Middle frontal gyrus (tissue), 1 donor: Measurements from ENCODE around the gene TYW1B.
"Not testable (repeated sequence)": the region's sequence is repeated elsewhere in the genome, so short reads cannot be mapped to it uniquely, and the experiment has no call there.

Source experiments
- DNase-seq: peaks from one replicate; pipeline ENCODE4 v3.0.0-alpha.2; 2015; ENCODE audit warnings: low spot score; ENCODE audit errors: extremely low spot score

TYW1B gene

DNA sequence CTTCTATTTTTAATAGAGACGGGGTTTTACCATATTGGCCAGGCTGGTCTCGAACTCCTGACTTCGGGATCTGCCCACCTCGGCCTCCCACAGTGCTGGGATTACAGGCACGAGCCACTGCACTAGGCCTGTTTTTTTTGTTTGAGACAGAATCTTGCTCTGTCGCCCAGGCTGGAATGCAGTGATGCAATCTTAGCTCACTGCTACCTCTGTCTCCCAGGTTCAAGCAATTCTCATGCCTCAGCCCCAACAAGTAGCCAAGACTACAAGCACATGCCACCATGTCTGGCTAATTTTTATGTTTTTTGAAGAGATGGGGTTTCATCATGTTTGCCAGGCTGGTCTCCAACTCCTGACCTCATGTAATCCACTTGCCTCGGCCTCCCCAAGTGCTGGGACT is 73.7 kb downstream of the TYW1B start:
- no peak for DNase-seq

DNA sequence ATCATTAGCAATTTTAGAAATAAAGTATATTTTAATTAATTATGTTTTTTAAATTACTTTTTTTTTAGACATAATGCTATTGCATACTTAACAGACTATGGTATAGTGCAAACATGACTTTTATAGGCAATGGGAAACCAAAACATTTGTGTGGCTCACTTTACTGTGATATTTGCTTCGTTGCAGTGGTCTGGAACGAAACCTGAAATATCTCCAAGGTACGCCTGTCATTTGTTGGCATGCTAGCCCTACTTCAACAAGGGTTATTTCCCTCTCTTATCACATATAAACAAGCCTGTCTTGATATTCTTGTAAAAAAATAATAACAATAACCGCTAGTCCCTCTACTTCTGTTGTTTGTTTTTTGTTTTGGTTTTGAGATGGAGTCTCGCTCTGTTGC is 74.2 kb downstream of the TYW1B start:
- DNase-seq = no peak

DNA sequence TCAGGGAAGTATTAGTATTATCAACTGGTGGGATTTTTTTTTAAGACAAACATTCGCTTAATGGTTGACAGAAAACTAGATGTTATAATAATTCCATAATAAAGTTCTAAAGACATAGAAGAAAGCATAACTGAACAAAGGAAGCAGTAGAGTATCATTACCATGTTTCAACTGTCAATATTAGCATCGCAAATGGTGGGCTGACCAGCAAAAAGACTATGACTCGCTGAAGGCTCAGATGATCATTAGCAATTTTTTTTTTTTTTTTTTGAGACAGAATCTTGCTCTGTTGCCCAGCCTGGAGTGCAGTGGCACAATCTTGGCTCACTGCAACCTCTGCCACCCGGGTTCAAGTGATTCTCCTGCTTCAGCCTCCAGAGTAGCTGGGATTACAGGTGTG is 74.8 kb downstream of the TYW1B start:
- DNase-seq = not testable (repeated sequence)

DNA sequence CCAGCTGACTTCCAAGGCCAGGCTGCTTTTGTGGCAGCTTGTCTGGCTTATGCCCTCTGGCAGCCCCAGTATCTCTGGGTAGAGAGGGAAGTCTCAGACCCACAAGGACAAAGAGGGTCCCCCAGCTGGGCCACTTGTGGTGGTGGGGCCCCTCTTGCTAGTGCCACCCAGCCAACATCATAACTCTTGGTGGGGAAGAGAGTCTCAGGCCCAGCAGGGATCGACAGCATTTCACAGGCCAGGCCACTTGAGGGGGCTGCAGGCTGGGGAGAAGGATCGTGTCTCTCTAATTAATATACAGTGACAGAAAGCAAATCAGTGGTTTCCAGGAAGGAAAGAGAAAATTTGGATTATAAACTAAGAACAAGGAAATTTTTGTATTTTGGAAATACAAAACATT is 76.0 kb downstream of the TYW1B start:
- DNase-seq = no peak

DNA sequence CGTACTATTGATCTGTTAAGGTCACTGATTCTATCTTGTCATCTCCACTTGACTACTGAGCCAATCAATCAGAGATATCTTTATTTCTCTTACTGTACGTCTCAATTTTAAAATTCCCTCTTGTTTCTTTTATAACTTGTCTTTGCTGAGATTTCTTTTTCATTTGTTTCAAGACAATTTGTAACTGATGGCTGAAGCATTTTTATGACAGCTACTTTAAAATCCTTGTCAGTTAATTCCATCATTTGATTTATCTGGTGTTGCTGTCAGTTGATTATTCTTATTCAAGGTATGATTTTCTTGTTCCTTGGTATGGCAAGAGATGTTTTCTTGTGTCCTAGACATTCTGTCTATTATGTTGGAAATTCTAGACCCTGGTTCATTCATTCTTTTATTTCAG is 76.6 kb downstream of the TYW1B start:
- no peak for DNase-seq

DNA sequence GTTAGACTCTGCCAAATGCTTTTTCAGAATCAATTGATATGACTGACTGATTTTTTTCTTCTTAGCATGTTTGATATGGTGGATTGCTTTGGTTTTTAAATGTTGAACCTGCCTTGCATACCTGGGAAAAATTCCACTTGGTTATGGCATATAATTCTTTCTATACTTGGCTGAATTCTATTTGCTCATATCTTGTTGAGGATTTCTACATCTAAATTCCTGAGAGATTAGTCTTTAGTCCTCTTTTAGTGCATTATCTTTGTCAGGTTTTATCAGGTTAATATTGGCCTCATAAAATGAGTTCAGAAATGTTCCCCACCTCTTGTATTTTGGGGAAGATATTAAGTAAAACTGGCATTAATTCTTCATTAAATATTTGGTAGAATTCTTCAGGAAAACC is 79.4 kb downstream of the TYW1B start:
- DNase-seq = not testable (repeated sequence)

DNA sequence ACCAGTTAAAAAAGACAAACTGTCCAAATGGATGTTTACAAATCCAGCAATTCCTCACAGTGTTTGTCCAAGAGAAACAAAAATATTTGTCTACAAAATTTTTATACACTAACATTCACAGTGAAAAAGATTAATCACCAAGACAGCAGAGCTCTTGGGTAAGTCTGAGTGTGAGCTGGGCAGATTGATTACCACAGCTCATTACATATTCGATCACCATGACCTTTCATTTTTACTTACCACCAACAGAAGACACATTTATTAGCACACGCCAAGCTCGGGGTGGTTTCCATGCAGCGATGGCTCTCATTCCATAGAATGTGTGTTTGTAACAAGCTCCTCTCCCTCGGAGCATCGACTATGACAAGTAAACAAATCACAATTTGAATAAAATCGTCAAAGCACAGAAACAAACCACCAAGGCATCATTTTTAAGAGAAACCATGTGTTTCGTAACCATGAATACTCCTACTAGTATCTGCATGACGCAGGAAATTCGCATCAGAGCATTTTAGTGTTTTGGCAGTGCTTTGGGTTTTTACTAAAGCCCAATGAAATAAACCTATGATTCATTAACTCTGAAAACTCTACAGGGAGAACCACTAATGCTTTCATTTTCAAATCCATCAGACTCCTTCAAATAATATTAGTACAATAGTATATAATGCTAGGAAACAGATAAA is 83.6 kb downstream of the TYW1B start:
- DNase-seq = not testable (repeated sequence)

DNA sequence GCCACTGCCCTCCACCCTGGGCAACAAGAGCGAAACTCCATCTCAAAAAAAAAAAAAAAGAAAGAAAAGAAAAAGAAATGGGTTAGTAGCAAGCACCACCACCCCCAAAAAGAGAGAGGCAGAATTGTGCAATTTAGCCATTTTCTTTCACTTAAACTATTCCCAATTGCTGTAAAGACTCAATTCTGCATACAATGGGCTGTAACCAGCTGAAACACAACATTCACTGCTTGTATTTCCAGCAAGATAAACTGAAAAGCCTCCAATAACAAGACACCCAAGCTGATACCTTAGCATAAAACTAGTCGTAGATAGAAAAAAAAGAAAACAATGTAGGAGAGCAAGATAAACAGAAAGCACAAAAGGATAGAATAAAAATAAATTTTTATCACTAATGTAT is 84.2 kb downstream of the TYW1B start:
- not testable (repeated sequence) for DNase-seq

DNA sequence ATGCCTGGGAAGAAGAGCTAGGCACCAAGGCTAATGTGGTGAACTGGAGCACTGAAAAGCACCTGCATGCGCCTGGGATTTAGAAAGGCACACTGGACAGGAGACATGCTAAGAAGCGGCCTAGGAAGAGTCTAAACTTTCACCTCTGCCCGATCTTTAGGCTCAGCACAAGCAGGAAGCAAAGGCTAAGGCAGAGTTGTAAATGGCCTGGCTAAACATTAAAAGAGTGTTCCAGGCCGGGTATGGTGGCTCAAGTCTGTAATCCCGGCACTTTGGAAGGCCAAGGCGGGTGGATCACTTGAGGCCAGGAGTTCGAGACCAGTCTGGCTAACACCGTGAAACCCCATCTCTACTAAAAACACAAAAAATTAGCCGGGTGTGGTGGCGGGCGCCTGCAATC is 88.3 kb downstream of the TYW1B start:
- DNase-seq = not testable (repeated sequence)

DNA sequence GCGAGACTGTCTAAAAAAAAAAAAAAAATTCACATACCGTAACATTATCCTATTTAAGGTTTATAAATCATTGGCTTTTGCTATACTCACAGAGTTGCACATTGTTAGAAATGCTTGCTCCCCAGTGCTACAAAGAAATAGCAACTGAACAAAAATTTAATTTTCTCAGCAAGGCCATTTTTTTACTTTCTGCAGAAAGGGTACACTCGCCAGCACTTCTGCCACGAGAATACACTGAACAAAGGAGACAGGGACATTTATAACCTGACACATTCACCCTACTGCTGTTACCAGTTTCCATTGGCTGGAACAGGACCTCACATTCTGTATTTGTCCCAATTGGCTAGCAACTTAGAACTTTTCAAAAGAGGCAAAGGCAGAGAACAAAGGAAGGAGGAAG is 92.1 kb downstream of the TYW1B start:
- not testable (repeated sequence) for DNase-seq

DNA sequence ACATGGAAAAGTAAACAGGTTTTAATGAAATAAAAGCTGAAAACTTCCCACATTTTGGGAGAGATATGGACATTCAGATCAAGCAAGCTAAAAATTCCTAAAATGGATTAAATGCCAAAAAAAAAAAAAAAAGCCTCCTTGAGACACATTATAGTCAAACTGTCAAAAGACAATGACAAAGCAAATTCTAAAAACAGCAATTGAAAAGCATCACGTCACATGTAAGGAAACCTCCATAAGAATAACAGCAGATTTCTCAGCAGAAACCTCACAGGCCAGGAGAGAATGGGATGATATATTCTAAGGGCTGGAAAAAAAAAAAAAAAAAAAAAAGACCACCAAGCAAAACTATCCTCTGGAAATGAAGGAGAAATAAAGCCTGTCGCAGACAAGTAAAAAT is 97.2 kb downstream of the TYW1B start:
- DNase-seq = not testable (repeated sequence)

DNA sequence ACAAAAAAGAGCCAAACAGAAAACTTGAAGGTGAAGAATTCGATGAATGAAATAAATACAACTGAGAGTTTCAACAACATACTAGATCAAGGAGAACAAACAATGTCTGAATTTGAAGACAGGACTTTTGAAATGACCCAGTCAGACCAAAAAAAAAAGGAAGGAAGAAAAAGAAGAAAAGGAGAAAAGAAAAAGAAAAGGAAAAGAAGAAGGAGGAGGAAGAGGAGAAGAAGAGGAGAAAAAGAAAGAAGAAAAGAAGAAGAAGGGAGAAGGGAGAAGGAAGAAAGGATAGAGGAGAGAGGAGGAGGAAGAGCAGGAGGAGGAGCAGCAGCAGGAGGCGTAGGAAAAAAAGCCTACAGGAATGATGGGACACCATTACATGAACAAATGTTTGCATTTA is 97.6 kb downstream of the TYW1B start:
- DNase-seq = not testable (repeated sequence)

DNA sequence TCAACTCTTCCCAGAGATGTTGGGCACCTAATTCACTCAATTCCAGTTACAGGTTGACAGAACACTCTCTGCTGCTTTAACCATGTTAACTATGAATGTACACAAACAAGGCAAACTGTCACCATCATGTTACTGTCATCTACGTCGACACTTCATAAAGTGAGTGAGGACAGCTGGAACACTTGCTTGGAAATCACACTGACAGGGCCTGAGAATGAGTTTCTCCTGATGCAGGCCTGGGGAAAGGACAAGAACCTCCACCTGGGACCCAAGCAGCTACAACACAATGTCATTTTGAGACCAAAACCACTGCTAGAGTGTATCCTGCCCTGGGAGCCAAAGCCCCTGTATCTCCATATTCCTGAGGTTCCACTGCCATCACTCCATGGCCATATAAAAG is 98.9 kb downstream of the TYW1B start:
- DNase-seq = not testable (repeated sequence)

DNA sequence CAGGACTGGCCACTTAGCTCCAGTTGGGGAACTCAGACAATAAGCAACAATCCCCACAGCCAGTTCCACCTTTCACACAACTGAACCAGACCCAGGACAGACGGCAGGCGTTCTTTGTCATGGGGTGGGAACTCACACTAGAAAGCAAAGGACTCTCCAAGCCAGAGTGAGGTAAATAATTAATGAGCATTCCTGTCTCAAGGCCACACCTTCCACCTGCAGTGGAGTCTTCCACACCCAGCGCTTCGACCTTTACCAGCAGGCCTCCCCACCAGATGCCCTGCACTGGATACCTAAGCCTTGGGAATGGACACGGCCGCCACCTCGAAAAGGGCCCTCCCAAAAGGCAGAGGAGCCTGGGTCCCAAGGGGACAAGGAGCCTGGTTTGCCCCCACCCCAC is 105.3 kb downstream of the TYW1B start:
- DNase-seq = not testable (repeated sequence)

DNA sequence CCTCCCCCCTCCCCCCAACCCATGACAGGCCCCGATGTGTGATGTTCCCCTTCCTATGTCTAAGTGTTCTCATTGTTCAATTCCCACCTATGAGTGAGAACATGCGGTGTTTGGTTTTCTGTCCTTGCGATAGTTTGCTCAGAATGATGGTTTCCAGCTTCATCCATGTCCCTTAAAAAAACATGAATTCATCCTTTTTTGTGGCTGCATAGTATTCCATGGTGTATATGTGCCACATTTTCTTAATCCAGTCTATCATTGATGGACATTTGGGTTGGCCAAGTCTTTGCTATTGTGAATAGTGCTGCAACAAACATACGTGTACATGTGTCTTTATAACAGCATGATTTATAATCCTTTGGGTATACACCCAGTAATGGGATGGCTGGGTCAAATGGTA is 107.1 kb downstream of the TYW1B start:
- not testable (repeated sequence) for DNase-seq

DNA sequence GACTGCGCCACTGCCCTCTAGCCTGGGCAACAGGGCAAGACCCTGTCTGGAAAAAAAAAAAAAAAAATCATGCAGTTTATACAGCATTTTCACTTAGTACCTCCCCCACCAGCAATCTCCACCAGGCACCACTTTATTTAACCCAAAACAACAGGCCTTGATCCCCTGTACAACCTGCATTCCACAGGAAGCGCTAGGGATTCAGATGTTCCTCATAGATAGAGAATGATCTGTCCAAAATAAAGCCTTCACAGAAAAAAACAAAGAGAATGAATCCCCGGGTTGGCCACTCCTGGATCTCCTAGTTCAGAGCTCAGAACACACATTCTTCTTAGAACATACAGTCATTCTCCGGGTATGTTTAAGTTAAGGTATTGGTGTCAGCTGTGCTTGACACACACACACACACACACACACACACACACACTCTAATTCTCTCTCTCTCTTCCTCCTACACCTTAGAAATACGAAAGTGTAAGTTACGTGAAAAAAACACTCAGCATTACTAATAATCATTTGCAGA is 110.7 kb downstream of the TYW1B start:
- not testable (repeated sequence) for DNase-seq

DNA sequence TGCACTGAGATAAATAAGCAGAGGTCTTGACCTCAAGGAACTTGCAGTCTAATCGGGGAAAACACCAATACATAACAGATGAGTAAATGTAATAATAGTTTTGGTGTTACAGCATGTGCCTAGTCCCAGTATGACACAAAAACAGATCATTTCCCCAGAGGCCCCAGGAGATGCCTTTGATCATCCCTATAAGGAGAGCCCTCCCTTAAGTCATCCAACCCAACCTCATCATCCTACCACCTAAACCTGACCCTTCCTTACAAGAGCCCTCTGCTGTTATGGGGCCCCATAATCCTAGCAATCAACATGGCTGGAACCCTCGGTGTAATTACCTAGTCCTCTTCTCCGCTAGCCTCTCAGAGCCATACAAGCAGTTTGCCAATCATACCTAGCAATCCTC is 116.1 kb downstream of the TYW1B start:
- not testable (repeated sequence) for DNase-seq

DNA sequence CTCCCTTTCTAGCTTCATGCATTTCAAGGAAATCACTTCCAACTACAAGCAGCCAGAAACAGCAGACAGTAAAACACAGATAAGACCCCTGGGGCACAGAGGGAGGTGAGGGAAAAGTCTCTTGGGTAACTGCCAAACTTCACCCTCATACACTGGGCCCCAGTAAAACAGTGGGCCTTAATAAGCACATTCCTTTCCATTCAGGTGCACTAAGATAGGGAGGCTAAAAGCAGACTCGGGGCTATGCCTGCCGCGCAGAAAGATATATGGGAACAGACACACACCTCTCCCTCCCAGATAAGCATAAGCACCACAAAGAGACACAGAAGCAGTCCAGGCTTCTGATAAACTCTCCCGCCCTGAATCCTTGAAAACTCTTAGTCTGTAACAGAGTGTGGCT is 117.0 kb downstream of the TYW1B start:
- DNase-seq = no peak

DNA sequence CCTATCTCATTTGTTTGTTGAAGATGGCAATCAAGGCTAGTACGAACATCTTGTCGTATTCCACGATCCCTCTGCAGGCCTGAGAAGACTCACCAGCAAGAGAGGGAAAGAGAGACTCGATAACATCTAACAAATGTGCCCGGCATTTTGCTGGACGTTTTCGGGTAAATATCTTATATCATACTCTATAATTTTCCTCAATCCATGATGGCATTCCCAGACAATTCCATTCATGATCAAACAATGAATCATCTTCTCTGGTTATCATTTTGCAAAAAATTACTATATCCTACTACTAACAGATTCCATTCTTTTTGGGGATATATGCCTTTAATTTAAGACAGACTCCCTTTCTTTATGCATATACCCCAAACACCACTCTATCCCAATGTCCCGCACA is 118.1 kb downstream of the TYW1B start:
- no peak for DNase-seq

DNA sequence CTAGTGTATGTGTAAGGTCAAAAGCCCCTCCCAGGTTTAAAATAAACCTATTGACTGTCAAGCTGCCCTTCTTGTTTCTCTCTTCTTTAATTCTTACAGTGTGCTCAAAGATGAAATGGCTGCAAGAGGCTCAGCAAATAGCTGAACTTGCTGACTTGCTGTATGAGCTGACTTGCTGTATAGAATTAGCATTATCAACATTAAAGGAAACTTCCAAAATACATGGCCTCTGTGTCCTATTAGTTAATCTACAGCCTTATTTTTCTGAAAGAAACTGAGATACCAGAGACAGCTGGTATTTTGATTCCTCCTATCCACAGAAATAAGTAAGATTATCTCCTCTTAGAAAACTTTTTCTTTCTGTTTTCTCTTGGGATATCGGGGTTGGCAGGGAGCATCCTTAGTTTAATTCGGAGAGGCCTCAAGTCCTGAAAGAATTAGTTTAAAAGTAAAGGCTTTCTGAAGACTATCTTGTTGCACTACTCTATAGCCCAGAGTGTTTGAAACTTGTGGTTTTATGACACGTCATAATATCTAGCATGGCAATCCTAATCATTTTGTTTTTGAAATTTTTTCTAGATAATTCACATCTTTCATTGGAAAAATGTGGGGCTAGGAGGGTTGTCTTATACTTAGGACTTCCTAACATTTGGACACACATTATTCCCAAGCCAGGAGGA is 119.5 kb downstream of the TYW1B start:
- DNase-seq = not testable (repeated sequence)

DNA sequence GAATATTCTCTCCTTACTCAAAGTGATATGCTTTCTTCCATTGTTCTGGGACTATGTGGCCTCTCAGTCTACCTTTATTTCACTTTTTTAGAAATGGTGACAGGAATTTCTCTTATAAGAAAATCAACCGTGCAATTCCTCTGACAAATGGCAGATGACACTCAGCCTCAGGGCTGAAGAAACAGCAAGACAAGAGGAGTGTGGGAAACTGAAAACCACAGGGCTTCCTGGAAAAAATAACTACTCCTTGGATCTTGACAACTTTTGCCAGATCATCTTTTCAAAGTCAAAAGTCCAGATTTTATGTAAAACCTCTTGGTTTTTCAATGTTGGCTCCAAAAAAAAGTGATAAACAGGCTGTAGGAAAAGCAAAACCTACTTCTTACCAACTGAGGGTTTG is 121.5 kb downstream of the TYW1B start:
- no peak for DNase-seq

DNA sequence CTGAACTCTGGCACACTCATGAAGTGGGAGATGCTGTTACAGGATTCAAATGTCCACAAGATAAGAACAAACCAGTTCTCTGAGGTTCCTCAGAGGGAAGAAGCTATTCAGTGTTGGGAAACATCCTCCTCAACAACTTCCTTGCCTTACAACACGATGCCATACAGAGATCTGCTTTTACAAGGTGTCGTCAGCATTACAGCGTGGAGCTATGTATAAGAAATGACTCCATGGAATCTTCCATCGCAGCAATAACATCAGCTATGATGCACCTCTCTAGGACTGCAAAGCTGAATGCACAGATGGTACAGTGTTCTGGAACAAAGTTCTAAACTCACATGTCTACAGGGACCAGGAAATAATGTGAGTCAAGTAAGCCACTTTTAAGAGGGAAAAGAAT is 122.3 kb downstream of the TYW1B start:
- not testable (repeated sequence) for DNase-seq

DNA sequence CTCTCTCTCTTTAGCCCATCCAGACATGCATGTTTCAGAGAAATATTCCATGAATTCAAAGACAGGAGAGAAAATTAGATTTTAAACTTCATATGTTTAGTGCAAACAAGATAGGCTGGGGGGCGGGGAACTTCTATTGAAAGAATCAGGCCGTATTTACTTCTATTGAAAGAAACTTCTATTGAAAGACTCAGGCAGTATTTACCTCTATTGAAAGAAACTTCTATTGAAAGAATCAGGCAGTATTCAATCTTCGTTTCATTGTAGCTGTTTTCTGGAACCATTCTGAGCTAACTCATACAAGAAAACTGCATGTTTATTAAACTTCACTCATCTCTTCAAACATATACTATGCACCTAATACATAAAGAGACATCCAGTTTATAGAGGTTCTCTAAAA is 123.1 kb downstream of the TYW1B start:
- DNase-seq = no peak
